ENCODE data around the gene C2CD2. TPM values are rescaled to one million over a fixed set of nuclear protein-coding genes. Genes with fewer than 3 reads are reported as not detected.

Gene C2CD2
- total RNA-seq, 1 experiment from 2014 or later, result 9.2 TPM

DNA sequence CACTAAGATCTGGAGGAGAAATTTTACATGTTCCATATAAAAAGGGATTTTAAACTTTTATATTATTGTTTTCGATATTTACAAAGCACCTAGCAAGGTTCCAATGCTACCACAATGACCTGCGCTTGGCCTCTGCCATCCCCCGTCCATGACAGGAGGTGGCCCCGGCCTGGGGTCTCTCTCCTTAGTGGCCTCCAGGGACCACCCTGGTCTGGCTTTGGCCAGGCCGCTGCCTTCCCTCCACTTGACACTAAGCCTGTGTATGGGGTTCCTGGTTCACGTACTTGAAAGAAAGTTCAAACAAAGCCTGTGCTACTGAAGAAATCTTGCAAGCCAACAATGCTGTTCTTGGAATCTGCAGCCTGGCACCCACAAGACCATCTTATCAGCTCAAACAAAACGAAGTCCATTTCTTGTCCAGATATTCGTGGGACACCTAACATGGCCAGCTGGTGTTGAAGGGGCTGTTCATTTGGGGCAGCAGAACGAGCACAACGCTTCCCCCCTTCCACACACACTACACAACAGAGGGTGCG, 87.5 kb downstream of the C2CD2 start:
- TF ChIP-seq EZH2 (IDR thresholded peaks at IDR 0.05; ENCODE audit: borderline replicate concordance, low read depth, low read length, poor library complexity, severe bottlenecking), result no peak
- TF ChIP-seq CTCF (conservative IDR thresholded peaks at IDR 0.05; ENCODE audit: low read depth, low read length), result no peak
- no peaks in the 10 kb centered on the region for H3K9me3 ChIP-seq (ENCODE audit: low read depth, low read length, poor library complexity, severe bottlenecking)
- no TSS peak for BruUV-seq (replicated peaks)
- POLR2A ChIA-PET (ENCODE audit: low non-redundant PET), result no interaction called here
- intact Hi-C loops (cut with micrococcal nuclease; ENCODE audit: unreplicated experiment), result no loop called here
- DNase-seq (ENCODE audit: low spot score), result no peak
- no peak overlapping the region for H3K4me3 ChIP-seq (ENCODE audit: low read depth, low read length, poor library complexity, severe bottlenecking)
- no peak overlapping the region for H3K27ac ChIP-seq (ENCODE audit: low read depth, low read length, poor library complexity, severe bottlenecking)
- H3K27me3 ChIP-seq (replicated peaks; ENCODE audit: insufficient read depth, low read depth, low read length, poor library complexity), result no peaks in the 10 kb centered on the region
- CTCF ChIA-PET, result no interaction called here
- H3K36me3 ChIP-seq (ENCODE audit: insufficient read depth, low read length, poor library complexity, severe bottlenecking), result no peaks in the 10 kb centered on the region
- no peaks in the 10 kb centered on the region for H3K4me1 ChIP-seq (ENCODE audit: insufficient read depth, low read length, poor library complexity, severe bottlenecking)

- no peak for DNase-seq (ENCODE audit: low spot score)
- CTCF ChIA-PET, result no interaction called here
- Histone ChIP-seq H3K4me3 (ENCODE audit: low read depth, low read length, poor library complexity, severe bottlenecking) (no peak overlapping the region), H3K36me3 (ENCODE audit: insufficient read depth, low read length, poor library complexity, severe bottlenecking) (no peaks in the 10 kb centered on the region), H3K9me3 (ENCODE audit: low read depth, low read length, poor library complexity, severe bottlenecking) (no peaks in the 10 kb centered on the region), H3K27ac (ENCODE audit: low read depth, low read length, poor library complexity, severe bottlenecking) (no peak overlapping the region), H3K27me3 (replicated peaks; ENCODE audit: insufficient read depth, low read depth, low read length, poor library complexity) (no peaks in the 10 kb centered on the region), H3K4me1 (ENCODE audit: insufficient read depth, low read length, poor library complexity, severe bottlenecking) (no peaks in the 10 kb centered on the region)
- intact Hi-C loops (cut with micrococcal nuclease; ENCODE audit: unreplicated experiment), result no loop called here
- POLR2A ChIA-PET (ENCODE audit: low non-redundant PET), result no interaction called here
- TF ChIP-seq EZH2 (IDR thresholded peaks at IDR 0.05; ENCODE audit: borderline replicate concordance, low read depth, low read length, poor library complexity, severe bottlenecking), result no peak
- TF ChIP-seq CTCF (conservative IDR thresholded peaks at IDR 0.05; ENCODE audit: low read depth, low read length), result no peak
- BruUV-seq (replicated peaks), result no TSS peak
Measured at GRCh38 chr21:41865002-41865777, 88.6 kb downstream of the C2CD2 start.

- ChIA-PET CTCF (no interaction called here), POLR2A (ENCODE audit: low non-redundant PET) (no interaction called here)
- TF ChIP-seq CTCF (conservative IDR thresholded peaks at IDR 0.05; ENCODE audit: low read depth, low read length) (no peak), EZH2 (IDR thresholded peaks at IDR 0.05; ENCODE audit: borderline replicate concordance, low read depth, low read length, poor library complexity, severe bottlenecking) (no peak)
- Histone ChIP-seq H3K36me3 (ENCODE audit: insufficient read depth, low read length, poor library complexity, severe bottlenecking) (no peaks in the 10 kb centered on the region), H3K27me3 (replicated peaks; ENCODE audit: insufficient read depth, low read depth, low read length, poor library complexity) (no peaks in the 10 kb centered on the region), H3K4me1 (ENCODE audit: insufficient read depth, low read length, poor library complexity, severe bottlenecking) (no peaks in the 10 kb centered on the region), H3K4me3 (ENCODE audit: low read depth, low read length, poor library complexity, severe bottlenecking) (no peak overlapping the region), H3K27ac (ENCODE audit: low read depth, low read length, poor library complexity, severe bottlenecking) (no peak overlapping the region), H3K9me3 (ENCODE audit: low read depth, low read length, poor library complexity, severe bottlenecking) (no peaks in the 10 kb centered on the region)
- BruUV-seq (replicated peaks), result no TSS peak
- DNase-seq (ENCODE audit: low spot score), result no peak
- intact Hi-C loops (cut with micrococcal nuclease; ENCODE audit: unreplicated experiment), result no loop called here
Measured at GRCh38 chr21:41864311-41865001, 89.4 kb downstream of the C2CD2 start.
